SIG-M5 treated with dmso at 0.1 percent for 504 hours (cell line): ENCODE measurements around the gene BCL10.

Source experiments
- DNase-seq: peaks from one replicate; lab custom pipeline; 2025; ENCODE audit not compliant: unreplicated experiment; lab: John Stamatoyannopoulos, UW

BCL10 gene

GRCh38 chr1:85224734-85225623 lies 51.5 kb downstream of the BCL10 start:
- DNase-seq: no peak

GRCh38 chr1:85224295-85224694 lies 52.1 kb downstream of the BCL10 start:
- DNase-seq: no peak

- no peak for DNase-seq
Observed at GRCh38 chr1:85223334-85223733, 53.1 kb downstream of the BCL10 start.

GRCh38 chr1:85220756-85221201 lies 55.7 kb downstream of the BCL10 start:
- no peak for DNase-seq

GRCh38 chr1:85219853-85220610 lies 56.4 kb downstream of the BCL10 start:
- DNase-seq: no peak

GRCh38 chr1:85216697-85217096 lies 59.7 kb downstream of the BCL10 start:
- DNase-seq: no peak
